Naive B cell (primary cell): ENCODE results near the gene HAX1. TPM values are rescaled to one million over a fixed set of nuclear protein-coding genes. Genes with fewer than 3 reads are reported as not detected.
"Not testable (repeated sequence)": the region's sequence is repeated elsewhere in the genome, so short reads cannot be mapped to it uniquely, and the experiment has no call there.

Source experiments
- ATAC-seq, 2 donors: fragments of 150-1000 bp; cut with Tn5 transposase; 2 replicates each; pipeline ENCODE4 v1.10.0; 2021; ENCODE audit warnings: low read depth in 2 of 2, mild to moderate bottlenecking in 2 of 2, moderate library complexity in 2 of 2
- DNase-seq: peaks from one replicate; pipeline ENCODE4 v3.0.0; 2022
- H3K27ac Mint-ChIP-seq, 6 donors: one replicate each; pipeline ENCODE4 v1.8.0; 2020 to 2022; ENCODE audit warnings: mild to moderate bottlenecking in 6 of 6, mixed read lengths in 6 of 6, moderate library complexity in 5 of 6, inconsistent platforms in 2 of 6
- H3K27me3 Mint-ChIP-seq, 3 donors: one replicate each; pipeline ENCODE4 v1.8.0; 2021 to 2022; ENCODE audit warnings: mixed read lengths in 3 of 3, mild to moderate bottlenecking in 1 of 3
- H3K36me3 Mint-ChIP-seq, 2 donors: one replicate each; pipeline ENCODE4 v1.8.0; 2020 to 2022; ENCODE audit warnings: mixed read lengths in 2 of 2, inconsistent platforms in 1 of 2, mild to moderate bottlenecking in 1 of 2
- H3K4me1 Mint-ChIP-seq, 3 donors: one replicate each; pipeline ENCODE4 v1.8.0; 2020 to 2022; ENCODE audit warnings: mixed read lengths in 3 of 3, inconsistent platforms in 1 of 3, mild to moderate bottlenecking in 1 of 3, moderate library complexity in 1 of 3
- H3K4me3 Mint-ChIP-seq, 8 donors: one replicate each; pipeline ENCODE4 v1.8.0; 2020 to 2022; ENCODE audit warnings: mild to moderate bottlenecking in 8 of 8, mixed read lengths in 8 of 8, moderate library complexity in 8 of 8, inconsistent platforms in 2 of 8
- H3K9me3 Mint-ChIP-seq, 7 donors: one replicate each; pipeline ENCODE4 v1.8.0; 2020 to 2022; ENCODE audit warnings: mixed read lengths in 7 of 7, mild to moderate bottlenecking in 5 of 7, inconsistent platforms in 2 of 7, moderate library complexity in 1 of 7
- polyA plus RNA-seq, 6 donors: library from polyadenylated mRNA; unstranded; fragments of 300-500 nt; fragmentation: Illumina TruSeq; gene quantifications; one replicate each; pipeline ENCODE4 v1.2.3, GENCODE V29; 2021; ENCODE audit warnings: low read depth in 6 of 6

The HAX1 gene
- polyA plus RNA-seq, 6 donors from 2014 or later = 117 to 161 (median 145) TPM

- Mint-ChIP-seq H3K36me3 (peaks cover 19 to 46% of the 10 kb centered on the region in 2 donors), H3K9me3 (no peaks in the 10 kb centered on the region), H3K4me1 (peaks cover 0 to 4% (median 0%) of the 10 kb centered on the region in 3 donors), H3K27ac (peak overlapping the region in 1 of 6 donors; percentile 24), H3K27me3 (no peaks in the 10 kb centered on the region), H3K4me3 (peak overlapping the region in 1 of 8 donors; percentile 36)
- no peak for DNase-seq
- no peak for ATAC-seq
Observed at GRCh38 chr1:154256686-154257085, 15.7 kb upstream of the HAX1 start.

GRCh38 chr1:154258784-154259183, 13.6 kb upstream of the HAX1 start:
- no peak overlapping the region for H3K4me3 Mint-ChIP-seq

GRCh38 chr1:154260127-154260526, 12.3 kb upstream of the HAX1 start:
- peaks cover 19 to 31% of the 10 kb centered on the region in 2 donors for H3K36me3 Mint-ChIP-seq
- H3K9me3 Mint-ChIP-seq = no peaks in the 10 kb centered on the region
- peaks cover 0 to 4% (median 0%) of the 10 kb centered on the region in 3 donors for H3K4me1 Mint-ChIP-seq
- H3K4me3 Mint-ChIP-seq = no peak overlapping the region
- H3K27ac Mint-ChIP-seq = no peak overlapping the region
- ATAC-seq (no peak), DNase-seq (no peak)
- H3K27me3 Mint-ChIP-seq = no peaks in the 10 kb centered on the region

More at GRCh38 chr1:154258784-154259183, 13.6 kb upstream of the HAX1 start:
- ATAC-seq (no peak), DNase-seq (no peak)
- Mint-ChIP-seq H3K9me3 (no peaks in the 10 kb centered on the region), H3K4me1 (peaks cover 0 to 4% (median 0%) of the 10 kb centered on the region in 3 donors), H3K27me3 (no peaks in the 10 kb centered on the region), H3K27ac (peak overlapping the region in 1 of 6 donors; percentile 39), H3K36me3 (peaks cover 19 to 44% of the 10 kb centered on the region in 2 donors)

GRCh38 chr1:154263465-154264332, 8.7 kb upstream of the HAX1 start:
- peak overlapping the region in 3 of 6 donors; percentile 53 to 79 (median 62) for H3K27ac Mint-ChIP-seq
- H3K4me3 Mint-ChIP-seq = no peak overlapping the region
- no peaks in the 10 kb centered on the region for H3K27me3 Mint-ChIP-seq
- H3K9me3 Mint-ChIP-seq = no peaks in the 10 kb centered on the region
- peaks cover 7 to 15% of the 10 kb centered on the region in 2 donors for H3K36me3 Mint-ChIP-seq
- H3K4me1 Mint-ChIP-seq = peaks cover 0 to 4% (median 0%) of the 10 kb centered on the region in 3 donors
- no peak for DNase-seq
- ATAC-seq = no peak

GRCh38 chr1:154264454-154264853, 8.0 kb upstream of the HAX1 start:
- Mint-ChIP-seq H3K36me3 (peaks cover 7 to 23% of the 10 kb centered on the region in 2 donors), H3K27me3 (no peaks in the 10 kb centered on the region), H3K4me3 (no peak overlapping the region), H3K4me1 (peaks cover 0 to 4% (median 0%) of the 10 kb centered on the region in 3 donors), H3K9me3 (no peaks in the 10 kb centered on the region), H3K27ac (peak overlapping the region in 2 of 6 donors; percentile 17 to 78)
- DNase-seq = no peak
- ATAC-seq = no peak

- Mint-ChIP-seq H3K4me3 (no peak overlapping the region), H3K27me3 (no peaks in the 10 kb centered on the region), H3K9me3 (no peaks in the 10 kb centered on the region), H3K36me3 (peaks cover 6 to 17% of the 10 kb centered on the region in 2 donors), H3K4me1 (no peaks in the 10 kb centered on the region), H3K27ac (peak overlapping the region in 4 of 6 donors; percentile 16 to 90 (median 70))
- DNase-seq = no peak
- ATAC-seq = no peak
Observed at GRCh38 chr1:154265586-154265985, 6.8 kb upstream of the HAX1 start.

- peak overlapping the region; percentile 53 to 97 (median 96) for H3K27ac Mint-ChIP-seq
- peaks cover 10 to 22% of the 10 kb centered on the region in 2 donors for H3K36me3 Mint-ChIP-seq
- peak overlapping the region in 6 of 8 donors; percentile 1 to 98 (median 68) for H3K4me3 Mint-ChIP-seq
- no peaks in the 10 kb centered on the region for H3K9me3 Mint-ChIP-seq
- DNase-seq = no peak
- no peaks in the 10 kb centered on the region for H3K27me3 Mint-ChIP-seq
- ATAC-seq = no peak
- H3K4me1 Mint-ChIP-seq = peaks cover 18 to 40% (median 34%) of the 10 kb centered on the region in 3 donors
Observed at GRCh38 chr1:154270833-154271232, 1.6 kb upstream of the HAX1 start.

- Mint-ChIP-seq H3K36me3 (peaks cover 10 to 22% of the 10 kb centered on the region in 2 donors), H3K9me3 (no peaks in the 10 kb centered on the region), H3K4me1 (peaks cover 18 to 40% (median 34%) of the 10 kb centered on the region in 3 donors), H3K27ac (peak overlapping the region; percentile 95 to 100 (median 98)), H3K27me3 (no peaks in the 10 kb centered on the region), H3K4me3 (peak overlapping the region; percentile 96 to 99 (median 98))
- DNase-seq (no peak), ATAC-seq (no peak)
Observed at GRCh38 chr1:154272999-154273563, 652 bp downstream of the HAX1 start.

- Mint-ChIP-seq H3K4me1 (peaks cover 18 to 33% (median 27%) of the 10 kb centered on the region in 3 donors), H3K27me3 (no peaks in the 10 kb centered on the region), H3K27ac (no peak overlapping the region), H3K4me3 (no peak overlapping the region), H3K9me3 (no peaks in the 10 kb centered on the region), H3K36me3 (peaks cover 7 to 12% of the 10 kb centered on the region in 2 donors)
- no peak for ATAC-seq
- no peak for DNase-seq
Observed at GRCh38 chr1:154276797-154277196, 4.4 kb downstream of the HAX1 start.

- H3K9me3 Mint-ChIP-seq, ATAC-seq, H3K36me3 Mint-ChIP-seq, H3K4me3 Mint-ChIP-seq, H3K27ac Mint-ChIP-seq, DNase-seq, H3K4me1 Mint-ChIP-seq: not testable (repeated sequence)
- peaks cover 8 to 15% (median 12%) of the 10 kb centered on the region in 3 donors for H3K27me3 Mint-ChIP-seq
Observed at GRCh38 chr1:154287591-154287990, 15.2 kb downstream of the HAX1 start.

GRCh38 chr1:154288661-154289060, 16.2 kb downstream of the HAX1 start:
- no peaks in the 10 kb centered on the region for H3K4me1 Mint-ChIP-seq
- ATAC-seq = no peak
- no peak overlapping the region for H3K4me3 Mint-ChIP-seq

GRCh38 chr1:154290921-154291320, 18.5 kb downstream of the HAX1 start:
- Mint-ChIP-seq H3K9me3 (peaks cover 9 to 33% (median 24%) of the 10 kb centered on the region in 7 donors), H3K27ac (no peak overlapping the region), H3K27me3 (peaks cover 8 to 27% (median 9%) of the 10 kb centered on the region in 3 donors), H3K4me1 (no peaks in the 10 kb centered on the region), H3K36me3 (peaks cover 5 to 15% of the 10 kb centered on the region in 2 donors), H3K4me3 (no peak overlapping the region)
- ATAC-seq (no peak), DNase-seq (no peak)

More at GRCh38 chr1:154288661-154289060, 16.2 kb downstream of the HAX1 start:
- peaks cover 4 to 15% (median 6%) of the 10 kb centered on the region in 7 donors for H3K9me3 Mint-ChIP-seq
- no peak overlapping the region for H3K27ac Mint-ChIP-seq
- peaks cover 8 to 22% (median 12%) of the 10 kb centered on the region in 3 donors for H3K27me3 Mint-ChIP-seq
- H3K36me3 Mint-ChIP-seq = peaks cover 0 to 7% of the 10 kb centered on the region in 2 donors
- DNase-seq = no peak

- ATAC-seq (no peak), DNase-seq (no peak)
- peak overlapping the region in 1 of 6 donors; percentile 30 for H3K27ac Mint-ChIP-seq
- peak overlapping the region in 1 of 8 donors; percentile 68 for H3K4me3 Mint-ChIP-seq
- H3K36me3 Mint-ChIP-seq = peaks cover 5 to 16% of the 10 kb centered on the region in 2 donors
- peaks cover 9 to 42% (median 31%) of the 10 kb centered on the region in 7 donors for H3K9me3 Mint-ChIP-seq
- peaks cover 8 to 29% (median 9%) of the 10 kb centered on the region in 3 donors for H3K27me3 Mint-ChIP-seq
- no peaks in the 10 kb centered on the region for H3K4me1 Mint-ChIP-seq
Observed at GRCh38 chr1:154295408-154296235, 23.2 kb downstream of the HAX1 start.
